ENCODE results near the gene BARHL1.

The BARHL1 gene

GRCh38 chr9:132615774-132616173 is 33.4 kb downstream of the BARHL1 start:
- no peak for DNase-seq (ENCODE audit: low read depth)

- DNase-seq (ENCODE audit: low read depth) = no peak
Measured at GRCh38 chr9:132616725-132617124, 34.3 kb downstream of the BARHL1 start.

GRCh38 chr9:132622159-132622558 is 39.8 kb downstream of the BARHL1 start:
- DNase-seq (ENCODE audit: low read depth) = no peak

- no peak for DNase-seq (ENCODE audit: low read depth)
Measured at GRCh38 chr9:132626285-132626684, 43.9 kb downstream of the BARHL1 start.

- no peak for DNase-seq (ENCODE audit: low read depth)
Measured at GRCh38 chr9:132627106-132627505, 44.7 kb downstream of the BARHL1 start.

- DNase-seq (ENCODE audit: low read depth) = no peak
Measured at GRCh38 chr9:132627594-132627993, 45.2 kb downstream of the BARHL1 start.

- no peak for DNase-seq (ENCODE audit: low read depth)
Measured at GRCh38 chr9:132628746-132629145, 46.3 kb downstream of the BARHL1 start.

GRCh38 chr9:132630116-132630515 is 47.7 kb downstream of the BARHL1 start:
- DNase-seq (ENCODE audit: low read depth) = no peak

- DNase-seq (ENCODE audit: low read depth) = no peak
Measured at GRCh38 chr9:132630811-132631210, 48.4 kb downstream of the BARHL1 start.

- DNase-seq (ENCODE audit: low read depth) = no peak
Measured at GRCh38 chr9:132631280-132631679, 48.9 kb downstream of the BARHL1 start.

GRCh38 chr9:132631685-132632084 is 49.3 kb downstream of the BARHL1 start:
- DNase-seq (ENCODE audit: low read depth) = no peak

- no peak for DNase-seq (ENCODE audit: low read depth)
Measured at GRCh38 chr9:132632413-132633129, 50.2 kb downstream of the BARHL1 start.

- no peak for DNase-seq (ENCODE audit: low read depth)
Measured at GRCh38 chr9:132634327-132634726, 51.9 kb downstream of the BARHL1 start.

- no peak for DNase-seq (ENCODE audit: low read depth)
Measured at GRCh38 chr9:132637351-132637750, 54.9 kb downstream of the BARHL1 start.

GRCh38 chr9:132637801-132638200 is 55.4 kb downstream of the BARHL1 start:
- DNase-seq (ENCODE audit: low read depth) = no peak

GRCh38 chr9:132638240-132638639 is 55.8 kb downstream of the BARHL1 start:
- no peak for DNase-seq (ENCODE audit: low read depth)

- no peak for DNase-seq (ENCODE audit: low read depth)
Measured at GRCh38 chr9:132639322-132639721, 56.9 kb downstream of the BARHL1 start.
